Endothelial cell of umbilical vein (primary cell): ENCODE data around the gene PRDM16. TPM values are rescaled to one million over a fixed set of nuclear protein-coding genes. Genes with fewer than 3 reads are reported as not detected.

Experiments used
- BruUV-seq: library from RNA; stranded (reverse); fragments of 400-500 nt; replicated peaks from 2 replicates; lab custom pipeline; 2021; lab: Mats Ljungman, UMichigan
- CTCF ChIA-PET: fragments of 300-600, 350-600 bp; sonication (Branson Sonifier 250); formaldehyde crosslinking; loops from one replicate; lab custom pipeline; 2021; ENCODE audit warnings: antibody characterized with exemption, inconsistent platforms; lab: Charles Lee
- POLR2A ChIA-PET: fragments of 300-600, 350-600 bp; sonication (Branson Sonifier 250); formaldehyde crosslinking; loops from one replicate; lab custom pipeline; 2021; ENCODE audit warnings: antibody characterized with exemption, inconsistent platforms; lab: Charles Lee
- DNase-seq: peaks from one replicate; pipeline ENCODE4 v3.0.0-alpha.2; 2011; ENCODE audit warnings: low read depth, low spot score
- FAIRE-seq: peaks from 2 replicates; lab custom pipeline; 2011; peaks lifted over from hg19 to GRCh38; lab: Jason Lieb, UNC
- H2AFZ ChIP-seq: 2 replicates; pipeline ENCODE4 v1.6.0; 2012; ENCODE audit warnings: low read depth, low read length, control low read depth, inconsistent platforms
- H3K27ac ChIP-seq: 2 replicates; pipeline ENCODE4 v1.5.1; 2011; ENCODE audit warnings: low read depth, mild to moderate bottlenecking, control low read depth, low read length, moderate library complexity; ENCODE audit not compliant: insufficient read depth
- H3K27me3 ChIP-seq, 2 experiments: 2 replicates each; pipeline versions ENCODE4 v1.6.0 to v1.6.1; 2011; ENCODE audit warnings: low read length in 2 of 2, mixed read lengths in 1 of 2; ENCODE audit not compliant: control insufficient read depth in 2 of 2, insufficient read depth in 2 of 2
- H3K36me3 ChIP-seq, 2 experiments: 2 replicates in 1 of 2; 3 replicates in 1 of 2; pipeline ENCODE4 v1.5.1; 2011; ENCODE audit warnings: low read length in 2 of 2, mild to moderate bottlenecking in 1 of 2, moderate library complexity in 1 of 2; ENCODE audit not compliant: control insufficient read depth in 2 of 2, insufficient read depth in 2 of 2; ENCODE audit errors: extremely low read depth in 1 of 2
- H3K4me1 ChIP-seq: 3 replicates; pipeline ENCODE4 v1.5.1; 2011; ENCODE audit warnings: mild to moderate bottlenecking, low read length; ENCODE audit not compliant: control insufficient read depth, insufficient read depth; ENCODE audit errors: extremely low read depth
- H3K4me2 ChIP-seq: 2 replicates; pipeline ENCODE4 v1.6.1; 2011; ENCODE audit warnings: low read length, control low read depth, mixed read lengths; ENCODE audit not compliant: insufficient read depth
- H3K4me3 ChIP-seq, 3 experiments: fragments of 200-600 bp in 1 of 3; sonication (generic), shearing (Covaris generic) in 1 of 3; replicated peaks in 1 of 3; 2 replicates each; pipeline ENCODE4 v1.5.1; 2011 to 2016; ENCODE audit warnings: control low read depth in 3 of 3, low read length in 3 of 3, mild to moderate bottlenecking in 2 of 3, inconsistent platforms in 1 of 3, low read depth in 1 of 3, moderate library complexity in 1 of 3; ENCODE audit not compliant: insufficient read depth in 1 of 3
- H3K79me2 ChIP-seq: 2 replicates; pipeline ENCODE4 v1.6.0; 2012; ENCODE audit warnings: low read length, inconsistent platforms; ENCODE audit not compliant: control insufficient read depth, insufficient read depth
- H3K9ac ChIP-seq: replicated peaks from 2 replicates; pipeline ENCODE3; 2011; ENCODE audit warnings: low read length, control low read depth; ENCODE audit not compliant: insufficient read depth; ENCODE audit errors: extremely low read depth
- H3K9me1 ChIP-seq: replicated peaks from 3 replicates; pipeline ENCODE4 v1.6.0; 2011; ENCODE audit warnings: mild to moderate bottlenecking, low read length; ENCODE audit not compliant: control insufficient read depth, insufficient read depth; ENCODE audit errors: extremely low read depth
- H3K9me3 ChIP-seq: replicated peaks from 2 replicates; pipeline ENCODE4 v1.5.1; 2012; ENCODE audit warnings: low read length, inconsistent platforms; ENCODE audit not compliant: control insufficient read depth, insufficient read depth
- H4K20me1 ChIP-seq: replicated peaks from 2 replicates; pipeline ENCODE3; 2011; ENCODE audit warnings: mild to moderate bottlenecking, low read length; ENCODE audit not compliant: control insufficient read depth, insufficient read depth; ENCODE audit errors: extremely low read depth
- EZH2 ChIP-seq: IDR thresholded peaks from 2 replicates; pipeline ENCODE4 v1.6.1; 2012; ENCODE audit warnings: borderline replicate concordance, low read depth, mild to moderate bottlenecking, moderate library complexity, low read length, inconsistent platforms; ENCODE audit not compliant: severe bottlenecking
- FOS ChIP-seq: IDR thresholded peaks from 2 replicates; pipeline ENCODE4 v1.6.1; 2011; ENCODE audit warnings: mild to moderate bottlenecking, low read length, moderate library complexity, borderline replicate concordance; ENCODE audit not compliant: insufficient read depth
- GATA2 ChIP-seq: IDR thresholded peaks from 2 replicates; pipeline ENCODE4 v1.7.0; 2011; ENCODE audit warnings: low read depth, mild to moderate bottlenecking, moderate library complexity, mixed read lengths, low read length; ENCODE audit not compliant: insufficient read length, insufficient read depth
- JUN ChIP-seq: IDR thresholded peaks from 2 replicates; pipeline ENCODE4 v1.6.1; 2011; ENCODE audit warnings: borderline replicate concordance, low read depth; ENCODE audit not compliant: insufficient read length, insufficient read depth
- MAX ChIP-seq: IDR thresholded peaks from 2 replicates; pipeline ENCODE4 v1.6.1; 2011; ENCODE audit not compliant: insufficient read depth, insufficient read length
- MYC ChIP-seq: IDR thresholded peaks from one replicate; pipeline ENCODE4 v1.6.1; 2011; ENCODE audit warnings: mild to moderate bottlenecking, low read depth, low read length
- POLR2A ChIP-seq: IDR thresholded peaks from 2 replicates; pipeline ENCODE4 v1.6.1; 2012; ENCODE audit warnings: low read depth, mild to moderate bottlenecking, control low read depth, low read length
- POLR2AphosphoS5 ChIP-seq: IDR thresholded peaks from 2 replicates; pipeline ENCODE4 v1.6.1; 2012; ENCODE audit warnings: low read depth, mild to moderate bottlenecking, control low read depth, low read length, moderate library complexity; ENCODE audit not compliant: insufficient read depth
- dilution Hi-C: fragments of 300-500 bp; cut with MboI; formaldehyde crosslinking; loops from one replicate; pipeline ENCODE4 v1.15.0; 2019; ENCODE audit warnings: low sequenced_read_pairs; ENCODE audit not compliant: extremely low pct_ligation_motif_present
- intact Hi-C: fragments of 100-400 bp; cut with micrococcal nuclease; formaldehyde crosslinking; loops from one replicate; pipeline ENCODE4 v1.10.0; 2022
- polyA plus RNA-seq, 4 experiments: library from polyadenylated mRNA; depleted of rRNA in 3 of 4; stranded (reverse) in 3 of 4; unstranded in 1 of 4; fragments of >200 nt; gene quantifications; 2 replicates each; pipeline versions ENCODE4 v1.2.1 to v1.2.3, GENCODE V29; 2011 to 2012; ENCODE audit warnings: missing spikeins in 1 of 4
- total RNA-seq: library from RNA; stranded (reverse); gene quantifications from 2 replicates; pipeline ENCODE4 v1.2.3, GENCODE V29; 2021
- TF ChIP-seq, protein P1 (sequence below), 2 donors: IDR thresholded peaks; 1 replicate in 1 of 2; 2 replicates in 1 of 2; pipeline ENCODE4 v1.5.1; 2011; ENCODE audit warnings: low read length in 2 of 2, mild to moderate bottlenecking in 2 of 2, moderate library complexity in 2 of 2, control low read depth in 1 of 2, inconsistent platforms in 1 of 2, low read depth in 1 of 2; ENCODE audit not compliant: insufficient read depth in 1 of 2; ENCODE audit errors: extremely low read depth in 1 of 2

Gene PRDM16
- total and polyA plus RNA-seq, 2 donors (not counting 3 experiments of a cell fraction or from before 2014, with no cell fraction given): not detected

DNA sequence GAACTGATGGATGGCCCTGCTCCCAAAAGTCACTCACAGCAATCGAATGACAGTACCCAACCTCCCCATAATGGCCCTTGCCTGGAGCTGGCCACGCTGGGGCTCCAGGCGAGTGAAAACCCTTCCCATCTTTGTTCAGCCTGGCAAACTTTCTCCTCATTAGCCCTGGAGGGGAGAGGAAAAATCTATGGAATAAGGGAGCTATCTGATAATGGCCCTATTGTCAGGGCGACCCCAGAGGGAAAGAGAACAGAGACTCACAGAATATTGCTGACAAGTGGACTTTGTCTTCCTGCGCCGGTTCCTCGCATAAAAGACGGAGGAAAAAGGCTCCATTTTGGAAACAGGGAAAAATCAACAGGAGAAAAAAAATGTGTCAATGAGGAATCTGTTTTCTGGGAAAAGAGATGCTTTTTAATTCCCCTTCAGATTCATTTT lies 372.4 kb downstream of the PRDM16 start:
- CTCF ChIA-PET: interaction anchor here (1.7 kb wide), 1 partner anchor 12 kb away, joined by 4 read pairs; no protein-coding TSS in a partner anchor
- Histone ChIP-seq H3K27me3 (peaks cover 2% of the 10 kb centered on the region in 2 experiments), H2AFZ (no peak overlapping the region), H3K4me1 (no peaks in the 10 kb centered on the region), H3K9me1 (no peaks in the 10 kb centered on the region), H4K20me1 (no peaks in the 10 kb centered on the region), H3K9ac (no peak overlapping the region), H3K27ac (no peak overlapping the region), H3K4me3 (no peak overlapping the region), H3K36me3 (no peaks in the 10 kb centered on the region), H3K79me2 (no peaks in the 10 kb centered on the region), H3K9me3 (no peaks in the 10 kb centered on the region), H3K4me2 (no peak overlapping the region)
- intact Hi-C loops: no loop called here
- POLR2A ChIA-PET: no interaction called here
- TF ChIP-seq POLR2A (no peak), JUN (no peak), EZH2 (no peak), GATA2 (no peak), FOS (no peak), POLR2AphosphoS5 (no peak), MAX (no peak), MYC (no peak)
- TF ChIP-seq, protein P1, sequence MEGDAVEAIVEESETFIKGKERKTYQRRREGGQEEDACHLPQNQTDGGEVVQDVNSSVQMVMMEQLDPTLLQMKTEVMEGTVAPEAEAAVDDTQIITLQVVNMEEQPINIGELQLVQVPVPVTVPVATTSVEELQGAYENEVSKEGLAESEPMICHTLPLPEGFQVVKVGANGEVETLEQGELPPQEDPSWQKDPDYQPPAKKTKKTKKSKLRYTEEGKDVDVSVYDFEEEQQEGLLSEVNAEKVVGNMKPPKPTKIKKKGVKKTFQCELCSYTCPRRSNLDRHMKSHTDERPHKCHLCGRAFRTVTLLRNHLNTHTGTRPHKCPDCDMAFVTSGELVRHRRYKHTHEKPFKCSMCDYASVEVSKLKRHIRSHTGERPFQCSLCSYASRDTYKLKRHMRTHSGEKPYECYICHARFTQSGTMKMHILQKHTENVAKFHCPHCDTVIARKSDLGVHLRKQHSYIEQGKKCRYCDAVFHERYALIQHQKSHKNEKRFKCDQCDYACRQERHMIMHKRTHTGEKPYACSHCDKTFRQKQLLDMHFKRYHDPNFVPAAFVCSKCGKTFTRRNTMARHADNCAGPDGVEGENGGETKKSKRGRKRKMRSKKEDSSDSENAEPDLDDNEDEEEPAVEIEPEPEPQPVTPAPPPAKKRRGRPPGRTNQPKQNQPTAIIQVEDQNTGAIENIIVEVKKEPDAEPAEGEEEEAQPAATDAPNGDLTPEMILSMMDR (IDR thresholded peaks at IDR 0.05; ENCODE audit: extremely low read depth in 1 of 2, insufficient read depth in 1 of 2, low read depth in 1 of 2, low read length in 2 of 2): no peak
- DNase-seq: no peak
- dilution Hi-C loops: no loop called here
- BruUV-seq: no TSS peak
- FAIRE-seq: no peak
